GM19463 (cell line): Measurements from ENCODE around the gene LMTK2.

Experiments used
- ATAC-seq: cut with Tn5 transposase; IDR thresholded peaks from one replicate; pipeline ENCODE4 v1.9.1; 2021; ENCODE audit warnings: mild to moderate bottlenecking, moderate library complexity; ENCODE audit not compliant: unreplicated experiment

LMTK2 gene

GRCh38 chr7:98174334-98175259 lies 67.9 kb downstream of the LMTK2 start:
- ATAC-seq = no peak

- ATAC-seq = no peak
Measured at GRCh38 chr7:98175260-98175940, 68.7 kb downstream of the LMTK2 start.

- ATAC-seq = no peak
Measured at GRCh38 chr7:98177553-98177952, 70.9 kb downstream of the LMTK2 start.

- ATAC-seq = no peak
Measured at GRCh38 chr7:98178321-98178720, 71.7 kb downstream of the LMTK2 start.

GRCh38 chr7:98178762-98179490 lies 72.3 kb downstream of the LMTK2 start:
- no peak for ATAC-seq

GRCh38 chr7:98180751-98181150 lies 74.1 kb downstream of the LMTK2 start:
- ATAC-seq = no peak

- ATAC-seq = no peak
Measured at GRCh38 chr7:98185101-98185500, 78.4 kb downstream of the LMTK2 start.

GRCh38 chr7:98186452-98187137 lies 79.9 kb downstream of the LMTK2 start:
- no peak for ATAC-seq

- ATAC-seq = no peak
Measured at GRCh38 chr7:98187138-98187502, 80.5 kb downstream of the LMTK2 start.

GRCh38 chr7:98189559-98189958 lies 82.9 kb downstream of the LMTK2 start:
- ATAC-seq = no peak

GRCh38 chr7:98191668-98192431 lies 85.2 kb downstream of the LMTK2 start:
- ATAC-seq = no peak

- ATAC-seq = no peak
Measured at GRCh38 chr7:98192781-98193457, 86.3 kb downstream of the LMTK2 start.

GRCh38 chr7:98193474-98194180 lies 87.0 kb downstream of the LMTK2 start:
- no peak for ATAC-seq

GRCh38 chr7:98194186-98194585 lies 87.5 kb downstream of the LMTK2 start:
- no peak for ATAC-seq

- ATAC-seq = no peak
Measured at GRCh38 chr7:98194672-98195457, 88.2 kb downstream of the LMTK2 start.

- ATAC-seq = no peak
Measured at GRCh38 chr7:98196706-98197605, 90.3 kb downstream of the LMTK2 start.

GRCh38 chr7:98199131-98199530 lies 92.5 kb downstream of the LMTK2 start:
- no peak for ATAC-seq
